ENCODE results near the gene KRTAP12-1. TPM values are rescaled to one million over a fixed set of nuclear protein-coding genes. Genes with fewer than 3 reads are reported as not detected.

KRTAP12-1 gene
- total RNA-seq, 1 experiment from 2014 or later: 0.80 TPM

GRCh38 chr21:44710756-44711326, 28.9 kb upstream of the KRTAP12-1 start:
- peaks cover 4% of the 10 kb centered on the region for H3K4me1 ChIP-seq (ENCODE audit: insufficient read depth, low read length, poor library complexity, severe bottlenecking)
- H3K4me3 ChIP-seq (ENCODE audit: low read depth, low read length, poor library complexity, severe bottlenecking): no peak overlapping the region
- TF ChIP-seq CTCF (conservative IDR thresholded peaks at IDR 0.05; ENCODE audit: low read depth, low read length): no peak
- no peaks in the 10 kb centered on the region for H3K36me3 ChIP-seq (ENCODE audit: insufficient read depth, low read length, poor library complexity, severe bottlenecking)
- DNase-seq (ENCODE audit: low spot score): no peak
- H3K27ac ChIP-seq (ENCODE audit: low read depth, low read length, poor library complexity, severe bottlenecking): no peak overlapping the region
- no TSS peak for BruUV-seq (replicated peaks)
- H3K9me3 ChIP-seq (ENCODE audit: low read depth, low read length, poor library complexity, severe bottlenecking): no peaks in the 10 kb centered on the region
- intact Hi-C loops (cut with micrococcal nuclease; ENCODE audit: unreplicated experiment): no loop called here
- peaks cover 13% of the 10 kb centered on the region for H3K27me3 ChIP-seq (replicated peaks; ENCODE audit: insufficient read depth, low read depth, low read length, poor library complexity)
- ChIA-PET CTCF (interaction anchor here (0.8 kb wide), 1 partner anchor 9 kb away, joined by 3 read pairs; no protein-coding TSS in a partner anchor), POLR2A (ENCODE audit: low non-redundant PET) (no interaction called here)

DNA sequence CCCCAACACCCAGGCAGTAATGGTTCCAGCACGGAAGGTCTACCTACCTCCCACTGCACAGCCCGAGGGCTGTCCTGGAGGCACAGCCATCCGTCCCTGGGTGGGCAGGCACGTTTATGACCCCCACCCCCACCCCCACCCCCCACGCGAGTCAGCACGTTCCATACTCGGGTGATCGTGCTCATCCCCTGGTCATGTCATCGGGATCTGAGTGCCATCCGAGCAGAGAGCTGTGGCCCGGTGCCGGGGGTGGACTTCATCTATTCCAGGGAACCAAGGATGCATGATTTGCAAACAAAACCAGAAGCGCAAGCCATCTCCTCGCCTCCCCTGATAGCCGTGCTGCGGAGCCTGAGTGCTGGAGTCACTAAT, 28.3 kb upstream of the KRTAP12-1 start:
- TF ChIP-seq EZH2 (IDR thresholded peaks at IDR 0.05; ENCODE audit: borderline replicate concordance, low read depth, low read length, poor library complexity, severe bottlenecking) (no peak), CTCF (conservative IDR thresholded peaks at IDR 0.05; ENCODE audit: low read depth, low read length) (no peak)
- H3K9me3 ChIP-seq (ENCODE audit: low read depth, low read length, poor library complexity, severe bottlenecking): no peaks in the 10 kb centered on the region
- no peak overlapping the region for H3K4me3 ChIP-seq (ENCODE audit: low read depth, low read length, poor library complexity, severe bottlenecking)
- no peak overlapping the region for H3K27ac ChIP-seq (ENCODE audit: low read depth, low read length, poor library complexity, severe bottlenecking)
- peaks cover 13% of the 10 kb centered on the region for H3K27me3 ChIP-seq (replicated peaks; ENCODE audit: insufficient read depth, low read depth, low read length, poor library complexity)
- POLR2A ChIA-PET (ENCODE audit: low non-redundant PET): no interaction called here
- H3K36me3 ChIP-seq (ENCODE audit: insufficient read depth, low read length, poor library complexity, severe bottlenecking): no peaks in the 10 kb centered on the region
- CTCF ChIA-PET: no interaction called here
- no peak for DNase-seq (ENCODE audit: low spot score)
- intact Hi-C loops (cut with micrococcal nuclease; ENCODE audit: unreplicated experiment): no loop called here
- BruUV-seq (replicated peaks): no TSS peak
- peaks cover 4% of the 10 kb centered on the region for H3K4me1 ChIP-seq (ENCODE audit: insufficient read depth, low read length, poor library complexity, severe bottlenecking)

DNA sequence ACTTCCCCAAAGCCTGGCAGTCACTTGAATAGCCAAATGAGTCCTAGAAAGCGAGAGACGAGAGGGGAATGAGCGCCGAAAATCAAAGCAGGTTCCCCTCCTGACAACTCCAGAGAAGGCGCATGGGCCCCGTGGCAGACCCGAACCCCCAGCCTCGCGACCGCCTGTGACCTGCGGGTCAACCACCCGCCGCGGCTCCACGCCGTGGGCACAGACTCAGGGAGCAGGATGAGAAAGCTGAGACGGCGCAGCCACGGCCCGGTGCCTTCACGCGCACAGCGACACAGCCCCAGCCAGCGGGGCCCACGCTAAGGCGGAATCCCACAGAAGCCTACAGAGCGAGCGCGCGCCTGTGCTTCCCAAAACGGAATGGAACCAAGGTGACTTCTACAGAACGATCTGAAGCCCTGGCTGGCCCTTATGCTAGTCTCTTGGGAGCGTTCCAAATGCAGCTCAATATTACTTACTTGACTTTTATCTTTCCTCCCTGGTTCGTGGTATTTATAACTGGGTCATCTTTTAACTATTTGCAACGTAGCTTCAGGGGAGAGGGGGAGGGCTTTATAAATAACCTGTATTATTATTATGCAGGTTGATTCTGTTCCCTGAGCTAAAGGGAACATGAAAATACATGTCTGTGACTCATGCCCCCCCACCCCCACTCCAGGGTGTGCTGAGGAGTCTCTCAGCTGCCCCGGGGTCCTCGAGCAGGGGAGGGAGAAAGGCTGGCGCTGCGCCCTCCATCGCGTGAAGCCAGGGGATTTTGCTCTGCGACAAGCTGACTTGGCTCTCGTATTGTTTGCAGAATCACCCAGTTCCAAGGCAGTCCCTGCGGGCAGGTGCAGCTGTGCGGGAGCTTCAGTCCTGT, 27.7 kb upstream of the KRTAP12-1 start:
- Histone ChIP-seq H3K27me3 (replicated peaks; ENCODE audit: insufficient read depth, low read depth, low read length, poor library complexity) (peaks cover 13% of the 10 kb centered on the region), H3K27ac (ENCODE audit: low read depth, low read length, poor library complexity, severe bottlenecking) (no peak overlapping the region), H3K36me3 (ENCODE audit: insufficient read depth, low read length, poor library complexity, severe bottlenecking) (no peaks in the 10 kb centered on the region), H3K4me1 (ENCODE audit: insufficient read depth, low read length, poor library complexity, severe bottlenecking) (peaks cover 4% of the 10 kb centered on the region), H3K4me3 (ENCODE audit: low read depth, low read length, poor library complexity, severe bottlenecking) (no peak overlapping the region), H3K9me3 (ENCODE audit: low read depth, low read length, poor library complexity, severe bottlenecking) (no peaks in the 10 kb centered on the region)
- DNase-seq (ENCODE audit: low spot score): peak; percentile 34
- no TSS peak for BruUV-seq (replicated peaks)
- POLR2A ChIA-PET (ENCODE audit: low non-redundant PET): no interaction called here
- intact Hi-C loops (cut with micrococcal nuclease; ENCODE audit: unreplicated experiment): no loop called here
- CTCF ChIA-PET: no interaction called here
- TF ChIP-seq CTCF (conservative IDR thresholded peaks at IDR 0.05; ENCODE audit: low read depth, low read length): no peak
- no peak for TF ChIP-seq EZH2 (IDR thresholded peaks at IDR 0.05; ENCODE audit: borderline replicate concordance, low read depth, low read length, poor library complexity, severe bottlenecking)
